Measurements from ENCODE around the gene ZNF683. TPM values are rescaled to one million over a fixed set of nuclear protein-coding genes. Genes with fewer than 3 reads are reported as not detected.

ZNF683 gene
- total and polyA plus RNA-seq, 2 experiments from 2014 or later: not detected

- TF ChIP-seq STAT1 (IDR thresholded peaks at IDR 0.05; ENCODE audit: unreplicated experiment): no peak
Measured at GRCh38 chr1:26349877-26350244, 22.7 kb downstream of the ZNF683 start (continued).

- Histone ChIP-seq H3K9me2 (ENCODE audit: insufficient read depth) (no peaks in the 10 kb centered on the region), H3K27ac (ENCODE audit: low read depth) (no peak overlapping the region), H3K79me2 (replicated peaks; ENCODE audit: insufficient read depth) (no peaks in the 10 kb centered on the region), H3K27me3 (ENCODE audit: insufficient read depth) (no peaks in the 10 kb centered on the region), H4K20me1 (replicated peaks; ENCODE audit: insufficient read depth) (no peaks in the 10 kb centered on the region), H2AFZ (no peak overlapping the region), H3K4me3 (no peak overlapping the region), H3K36me3 (ENCODE audit: insufficient read depth) (no peaks in the 10 kb centered on the region), H3K4me2 (no peak overlapping the region), H3F3A (replicated peaks; ENCODE audit: low read depth) (no peaks in the 10 kb centered on the region; the same call in 1 of the 2 replicates), H3K4me1 (ENCODE audit: insufficient read depth) (peaks cover 16% of the 10 kb centered on the region)
- Mint-ChIP-seq H3K36me3 (ENCODE audit: low read depth) (no peaks in the 10 kb centered on the region), H3K9me3 (no peaks in the 10 kb centered on the region), H3K27me3 (ENCODE audit: insufficient read depth, low read depth, poor library complexity) (peaks cover 23% of the 10 kb centered on the region), H3K4me1 (peaks cover 34% of the 10 kb centered on the region), H3K4me3 (no peak overlapping the region), H3K27ac (no peak overlapping the region)
- TF ChIP-seq POLR2AphosphoS5 (IDR thresholded peaks at IDR 0.05; ENCODE audit: low read depth) (no peak), ZNF462 (CRISPR knock-in tag; IDR thresholded peaks at IDR 0.05) (no peak), CTCF (conservative IDR thresholded peaks at IDR 0.05; ENCODE audit: low read depth in 2 of 2) (no peak), NANOG (IDR thresholded peaks at IDR 0.05; ENCODE audit: borderline replicate concordance) (no peak), STAT1 (IDR thresholded peaks at IDR 0.05; ENCODE audit: unreplicated experiment) (no peak), ZNF114 (CRISPR knock-in tag; IDR thresholded peaks at IDR 0.05) (no peak)
- ATAC-seq (no peak), DNase-seq (ENCODE audit: low spot score) (no peak)
Measured at GRCh38 chr1:26349188-26349876, 23.2 kb downstream of the ZNF683 start.
